PC-3 (cell line): ENCODE measurements around the gene RAB14.

Source experiments
- EZH2 ChIP-seq: fragments of 300-600 bp; sonication (generic); IDR thresholded peaks from one replicate; pipeline ENCODE4 v1.6.1; 2017; ENCODE audit warnings: antibody characterized with exemption, mild to moderate bottlenecking, low read length; ENCODE audit not compliant: unreplicated experiment
- EZH2phosphoT487 ChIP-seq: fragments of 300-600 bp; sonication (generic); IDR thresholded peaks from 2 replicates; pipeline ENCODE4 v1.6.1; 2018; ENCODE audit warnings: mild to moderate bottlenecking, antibody characterized with exemption, low read length, borderline replicate concordance
- TF ChIP-seq, protein P1 (sequence below): fragments of 300-600 bp; sonication (generic); conservative IDR thresholded peaks from 2 replicates; pipeline ENCODE4 v1.5.1; 2017; ENCODE audit warnings: antibody characterized with exemption, low read depth, mild to moderate bottlenecking, low read length

DNA sequence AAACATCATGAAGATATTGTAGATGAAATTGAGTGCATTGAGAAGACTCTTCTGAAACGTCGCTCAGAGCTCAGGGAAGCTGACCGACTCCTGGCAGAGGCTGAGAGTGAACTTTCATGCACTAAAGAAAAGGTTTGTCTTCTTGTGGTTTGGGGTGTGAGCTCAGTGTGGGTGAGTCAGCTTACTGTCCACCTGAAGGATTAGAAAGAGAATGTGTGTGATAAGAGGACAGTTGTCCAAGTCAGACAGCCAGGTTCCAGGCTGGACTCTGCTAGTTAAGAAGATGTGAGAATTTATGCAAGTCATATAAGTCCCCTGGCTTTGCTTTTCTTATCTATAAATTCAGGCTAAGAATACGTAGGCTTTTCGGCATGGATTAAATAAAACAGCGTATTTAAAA is 46.9 kb downstream of the RAB14 start:
- TF ChIP-seq, protein P1, sequence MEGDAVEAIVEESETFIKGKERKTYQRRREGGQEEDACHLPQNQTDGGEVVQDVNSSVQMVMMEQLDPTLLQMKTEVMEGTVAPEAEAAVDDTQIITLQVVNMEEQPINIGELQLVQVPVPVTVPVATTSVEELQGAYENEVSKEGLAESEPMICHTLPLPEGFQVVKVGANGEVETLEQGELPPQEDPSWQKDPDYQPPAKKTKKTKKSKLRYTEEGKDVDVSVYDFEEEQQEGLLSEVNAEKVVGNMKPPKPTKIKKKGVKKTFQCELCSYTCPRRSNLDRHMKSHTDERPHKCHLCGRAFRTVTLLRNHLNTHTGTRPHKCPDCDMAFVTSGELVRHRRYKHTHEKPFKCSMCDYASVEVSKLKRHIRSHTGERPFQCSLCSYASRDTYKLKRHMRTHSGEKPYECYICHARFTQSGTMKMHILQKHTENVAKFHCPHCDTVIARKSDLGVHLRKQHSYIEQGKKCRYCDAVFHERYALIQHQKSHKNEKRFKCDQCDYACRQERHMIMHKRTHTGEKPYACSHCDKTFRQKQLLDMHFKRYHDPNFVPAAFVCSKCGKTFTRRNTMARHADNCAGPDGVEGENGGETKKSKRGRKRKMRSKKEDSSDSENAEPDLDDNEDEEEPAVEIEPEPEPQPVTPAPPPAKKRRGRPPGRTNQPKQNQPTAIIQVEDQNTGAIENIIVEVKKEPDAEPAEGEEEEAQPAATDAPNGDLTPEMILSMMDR: no peak
- no peak for TF ChIP-seq EZH2
- TF ChIP-seq EZH2phosphoT487: no peak
